ENCODE results near the gene ACTBL2.

Gene ACTBL2

DNA sequence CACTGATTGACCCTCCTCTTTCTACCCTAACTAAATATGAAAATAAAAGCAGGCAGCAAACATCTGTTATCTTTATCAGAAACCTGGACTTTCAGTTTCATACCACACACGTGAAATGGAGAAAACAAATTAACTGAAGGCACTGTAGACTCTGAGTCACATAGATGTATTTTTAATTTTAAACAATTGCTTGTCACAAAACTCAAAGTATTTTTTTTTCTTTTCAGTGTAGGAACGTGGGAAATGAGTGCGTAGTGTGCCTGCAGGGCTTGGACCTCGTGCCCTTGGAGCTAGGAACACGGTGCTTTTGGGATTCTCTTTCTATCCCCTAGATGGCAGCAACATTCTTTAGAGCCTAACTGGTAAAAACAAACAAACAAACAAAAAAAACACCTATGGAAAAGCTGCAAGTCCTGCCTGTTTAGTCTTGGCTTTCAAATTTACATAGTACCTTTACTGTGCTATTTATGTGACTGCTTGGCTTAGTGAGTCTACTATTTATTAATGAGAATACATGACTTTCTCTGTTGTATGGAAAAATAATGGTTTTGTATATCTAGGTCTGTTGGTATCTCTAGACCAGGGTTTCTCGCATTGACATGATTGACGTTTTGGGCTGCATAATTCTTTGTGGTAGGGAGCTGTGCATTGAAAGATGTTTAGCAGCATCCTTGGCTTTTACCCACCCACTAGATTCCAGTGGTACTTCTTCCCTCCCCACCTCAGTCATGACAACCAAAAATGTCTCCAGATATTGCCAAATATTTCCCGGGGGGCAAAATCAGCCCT lies 16.8 kb upstream of the ACTBL2 start:
- TF ChIP-seq FOXP2 (optimal IDR thresholded peaks at IDR 0.05; ENCODE audit: borderline replicate concordance, extremely low read depth, extremely low read length, insufficient read depth) (no peak), SIN3A (IDR thresholded peaks at IDR 0.05; ENCODE audit: borderline replicate concordance, insufficient read depth, low read length) (no peak), POLR2AphosphoS5 (IDR thresholded peaks at IDR 0.05; ENCODE audit: low read depth, low read length) (no peak), TAF1 (IDR thresholded peaks at IDR 0.05; ENCODE audit: borderline replicate concordance, insufficient read depth, low read length) (no peak)
- TF ChIP-seq, protein P1, sequence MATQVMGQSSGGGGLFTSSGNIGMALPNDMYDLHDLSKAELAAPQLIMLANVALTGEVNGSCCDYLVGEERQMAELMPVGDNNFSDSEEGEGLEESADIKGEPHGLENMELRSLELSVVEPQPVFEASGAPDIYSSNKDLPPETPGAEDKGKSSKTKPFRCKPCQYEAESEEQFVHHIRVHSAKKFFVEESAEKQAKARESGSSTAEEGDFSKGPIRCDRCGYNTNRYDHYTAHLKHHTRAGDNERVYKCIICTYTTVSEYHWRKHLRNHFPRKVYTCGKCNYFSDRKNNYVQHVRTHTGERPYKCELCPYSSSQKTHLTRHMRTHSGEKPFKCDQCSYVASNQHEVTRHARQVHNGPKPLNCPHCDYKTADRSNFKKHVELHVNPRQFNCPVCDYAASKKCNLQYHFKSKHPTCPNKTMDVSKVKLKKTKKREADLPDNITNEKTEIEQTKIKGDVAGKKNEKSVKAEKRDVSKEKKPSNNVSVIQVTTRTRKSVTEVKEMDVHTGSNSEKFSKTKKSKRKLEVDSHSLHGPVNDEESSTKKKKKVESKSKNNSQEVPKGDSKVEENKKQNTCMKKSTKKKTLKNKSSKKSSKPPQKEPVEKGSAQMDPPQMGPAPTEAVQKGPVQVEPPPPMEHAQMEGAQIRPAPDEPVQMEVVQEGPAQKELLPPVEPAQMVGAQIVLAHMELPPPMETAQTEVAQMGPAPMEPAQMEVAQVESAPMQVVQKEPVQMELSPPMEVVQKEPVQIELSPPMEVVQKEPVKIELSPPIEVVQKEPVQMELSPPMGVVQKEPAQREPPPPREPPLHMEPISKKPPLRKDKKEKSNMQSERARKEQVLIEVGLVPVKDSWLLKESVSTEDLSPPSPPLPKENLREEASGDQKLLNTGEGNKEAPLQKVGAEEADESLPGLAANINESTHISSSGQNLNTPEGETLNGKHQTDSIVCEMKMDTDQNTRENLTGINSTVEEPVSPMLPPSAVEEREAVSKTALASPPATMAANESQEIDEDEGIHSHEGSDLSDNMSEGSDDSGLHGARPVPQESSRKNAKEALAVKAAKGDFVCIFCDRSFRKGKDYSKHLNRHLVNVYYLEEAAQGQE (IDR thresholded peaks at IDR 0.05; ENCODE audit: insufficient read depth in 1 of 2, low read depth in 2 of 2, low read length in 2 of 2): no peak

DNA sequence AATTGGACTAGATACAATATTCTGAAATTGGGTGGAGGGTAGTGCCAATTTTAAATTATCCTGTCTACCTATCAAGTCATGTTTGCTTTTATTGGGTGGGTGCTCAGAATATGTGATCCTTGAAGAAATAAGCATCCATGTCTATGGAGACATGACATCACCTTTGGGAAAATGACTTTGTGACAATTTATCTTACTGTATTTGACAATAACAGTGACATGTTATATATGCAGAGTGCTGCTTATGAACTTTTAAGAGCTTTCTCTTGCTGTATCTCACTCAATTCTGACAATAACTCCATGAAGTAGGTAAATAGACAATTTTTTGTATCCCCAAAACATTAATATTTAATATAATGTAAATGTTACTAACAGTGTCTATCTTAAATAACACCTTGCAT lies 15.1 kb upstream of the ACTBL2 start:
- TF ChIP-seq TAF1 (IDR thresholded peaks at IDR 0.05; ENCODE audit: borderline replicate concordance, insufficient read depth, low read length): no peak
- TF ChIP-seq, protein P1 (IDR thresholded peaks at IDR 0.05; ENCODE audit: insufficient read depth in 1 of 2, low read depth in 2 of 2, low read length in 2 of 2): no peak
- no peak for TF ChIP-seq POLR2AphosphoS5 (IDR thresholded peaks at IDR 0.05; ENCODE audit: low read depth, low read length)
- TF ChIP-seq SIN3A (IDR thresholded peaks at IDR 0.05; ENCODE audit: borderline replicate concordance, insufficient read depth, low read length): no peak
- no peak for TF ChIP-seq FOXP2 (optimal IDR thresholded peaks at IDR 0.05; ENCODE audit: borderline replicate concordance, extremely low read depth, extremely low read length, insufficient read depth)

DNA sequence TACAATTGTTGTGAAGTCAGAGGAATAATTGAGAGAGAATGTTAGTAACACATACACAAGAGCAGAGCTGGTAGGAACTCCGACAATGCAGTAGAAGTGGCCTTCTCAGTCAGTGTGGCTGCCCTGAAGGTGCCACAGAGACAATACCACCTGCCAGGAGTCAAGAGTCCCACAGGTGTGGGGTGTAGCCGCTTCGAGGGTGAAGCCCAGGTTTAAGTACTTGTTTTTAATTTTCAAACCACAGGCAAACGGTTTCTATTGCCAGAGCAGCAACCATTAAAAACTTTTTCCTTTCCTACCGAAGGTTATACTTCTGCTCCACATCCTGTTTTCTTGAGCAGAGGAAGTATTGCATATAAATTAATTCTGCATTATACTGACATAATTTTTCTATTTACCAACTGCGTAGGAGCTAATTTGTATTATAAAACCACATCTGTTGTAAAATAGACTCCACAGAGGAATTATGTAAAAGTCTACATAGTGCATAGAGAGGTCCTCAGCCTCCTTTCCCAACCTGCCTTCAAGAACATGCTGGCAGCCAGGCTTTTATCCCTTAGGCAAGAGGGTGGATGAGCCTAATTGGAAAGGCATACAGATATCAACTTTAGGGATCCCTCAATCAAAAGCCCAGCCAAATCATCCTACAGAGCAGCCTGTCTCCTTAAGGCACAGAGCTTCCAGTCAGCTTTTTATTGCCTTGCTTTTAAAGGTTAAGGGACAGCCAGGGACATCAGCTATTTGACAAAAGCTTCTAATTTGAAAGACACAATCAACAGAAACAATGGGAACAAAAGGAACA lies 12.9 kb upstream of the ACTBL2 start:
- TF ChIP-seq SIN3A (IDR thresholded peaks at IDR 0.05; ENCODE audit: borderline replicate concordance, insufficient read depth, low read length) (no peak), FOXP2 (optimal IDR thresholded peaks at IDR 0.05; ENCODE audit: borderline replicate concordance, extremely low read depth, extremely low read length, insufficient read depth) (no peak), TAF1 (IDR thresholded peaks at IDR 0.05; ENCODE audit: borderline replicate concordance, insufficient read depth, low read length) (no peak), POLR2AphosphoS5 (IDR thresholded peaks at IDR 0.05; ENCODE audit: low read depth, low read length) (no peak)
- TF ChIP-seq, protein P1 (IDR thresholded peaks at IDR 0.05; ENCODE audit: insufficient read depth in 1 of 2, low read depth in 2 of 2, low read length in 2 of 2): no peak

DNA sequence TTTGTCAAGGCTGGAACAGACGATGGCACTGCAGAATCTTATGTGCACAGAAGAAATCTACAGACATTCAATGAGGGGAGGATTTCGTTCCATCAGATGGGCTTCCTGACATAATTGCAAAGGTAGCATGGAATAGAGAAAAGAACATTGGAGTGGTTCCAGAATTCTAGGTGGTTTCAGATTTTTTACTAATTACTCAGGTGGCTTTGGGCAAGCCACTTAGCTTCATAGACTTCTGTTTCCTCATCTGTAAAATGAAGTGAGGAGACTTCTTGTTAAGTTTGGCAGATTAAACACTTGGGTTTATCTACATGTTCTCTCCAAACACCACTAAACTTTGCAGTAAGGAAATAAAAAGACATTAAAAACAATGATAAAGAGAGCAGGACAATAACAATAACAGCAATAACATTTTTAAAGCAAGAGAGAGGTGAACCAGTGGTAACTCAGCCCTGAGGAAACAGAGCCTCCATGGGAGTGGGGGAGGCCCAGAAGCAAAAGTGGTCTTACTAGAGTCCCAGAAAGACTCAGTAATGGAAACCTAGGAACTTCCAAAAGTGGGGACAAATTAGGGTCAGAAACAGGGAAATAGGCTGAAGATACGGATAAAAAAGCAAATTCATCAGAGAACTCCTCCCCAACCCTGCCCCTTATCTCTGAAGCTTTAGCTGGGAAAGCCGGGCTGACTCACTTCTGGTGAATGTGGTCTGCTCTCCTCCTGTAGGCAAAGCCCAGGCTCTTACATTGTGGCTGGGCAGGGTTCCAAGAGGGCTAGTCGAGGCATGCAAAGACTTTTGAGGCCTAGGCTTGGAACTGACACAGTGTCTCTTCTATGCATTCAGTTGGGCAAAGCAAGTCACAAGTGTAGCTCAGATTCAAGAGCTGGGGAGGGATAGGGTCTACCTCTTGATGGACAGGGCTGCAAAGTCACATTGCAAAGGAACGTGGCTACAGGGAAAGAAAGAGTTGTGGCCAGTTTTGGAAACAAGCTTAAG lies 11.8 kb upstream of the ACTBL2 start:
- TF ChIP-seq SIN3A (IDR thresholded peaks at IDR 0.05; ENCODE audit: borderline replicate concordance, insufficient read depth, low read length): no peak
- no peak for TF ChIP-seq TAF1 (IDR thresholded peaks at IDR 0.05; ENCODE audit: borderline replicate concordance, insufficient read depth, low read length)
- TF ChIP-seq FOXP2 (optimal IDR thresholded peaks at IDR 0.05; ENCODE audit: borderline replicate concordance, extremely low read depth, extremely low read length, insufficient read depth): no peak
- TF ChIP-seq, protein P1 (IDR thresholded peaks at IDR 0.05; ENCODE audit: insufficient read depth in 1 of 2, low read depth in 2 of 2, low read length in 2 of 2): no peak
- TF ChIP-seq POLR2AphosphoS5 (IDR thresholded peaks at IDR 0.05; ENCODE audit: low read depth, low read length): no peak

Measured in PFSK-1 (cell line).